ENCODE data around the gene STARD13. TPM values are rescaled to one million over a fixed set of nuclear protein-coding genes. Genes with fewer than 3 reads are reported as not detected.

Gene STARD13
- total RNA-seq, 2 experiments from 2014 or later = 0.57 TPM; not detected in 1

DNA sequence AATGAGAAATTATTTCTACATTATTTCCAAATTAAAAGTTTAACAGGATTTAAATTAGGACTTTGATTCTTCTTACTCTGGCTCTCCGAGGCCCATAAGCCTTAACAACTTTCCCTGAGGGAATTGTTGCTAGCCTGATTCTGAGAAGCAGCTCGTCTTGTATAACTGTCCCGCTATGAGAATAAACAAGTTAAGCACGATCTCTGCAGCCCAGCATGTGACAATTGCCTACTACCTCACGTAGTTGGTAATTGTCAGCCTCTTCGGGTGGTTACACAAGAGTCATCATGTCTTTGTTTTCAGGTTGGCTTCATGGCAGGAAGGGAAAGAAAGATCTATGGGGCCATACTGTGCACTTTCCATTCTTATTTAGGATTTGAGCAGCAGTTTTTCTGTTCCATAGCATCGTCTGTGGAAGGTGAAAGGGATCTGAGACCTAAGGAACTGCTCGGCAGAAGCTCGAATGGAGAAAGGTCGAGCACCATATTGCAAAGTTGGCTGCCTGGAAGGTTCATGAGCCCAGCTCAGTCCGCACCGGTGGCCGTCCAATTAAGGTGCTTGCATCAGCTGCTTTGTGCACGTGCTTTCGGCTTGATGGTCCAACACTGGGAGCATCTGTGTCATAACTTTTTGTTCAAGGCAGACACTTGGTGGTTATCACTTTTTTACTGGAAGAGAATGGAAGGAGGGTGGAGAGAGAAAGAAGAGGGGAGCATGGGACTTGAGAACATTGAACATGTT is 1.8 kb upstream of the STARD13 start:
- no TSS peak for BruUV-seq (replicated peaks)
- Histone ChIP-seq H3K9me2 (ENCODE audit: insufficient read depth, low read length) (no peaks in the 10 kb centered on the region), H3K4me2 (ENCODE audit: low read length) (no peak overlapping the region), H3K36me3 (ENCODE audit: insufficient read depth, low read length) (no peaks in the 10 kb centered on the region), H3K4me1 (ENCODE audit: insufficient read depth, low read length, poor library complexity, severe bottlenecking) (no peaks in the 10 kb centered on the region), H4K20me1 (ENCODE audit: insufficient read depth, low read length) (no peaks in the 10 kb centered on the region), H2AFZ (ENCODE audit: low read length) (no peak overlapping the region), H3K27ac (ENCODE audit: low read depth, low read length, poor library complexity, severe bottlenecking) (no peak overlapping the region), H3K9me3 (ENCODE audit: low read length) (no peaks in the 10 kb centered on the region), H3K79me2 (ENCODE audit: insufficient read depth, low read depth, low read length) (no peaks in the 10 kb centered on the region), H3K4me3 (ENCODE audit: low read depth, low read length, poor library complexity, severe bottlenecking) (no peak overlapping the region)
- DNase-seq (ENCODE audit: low spot score) = no peak
- intact Hi-C loops (cut with micrococcal nuclease; ENCODE audit: unreplicated experiment) = no loop called here
- CTCF ChIA-PET (ENCODE audit: unreplicated experiment) = interaction anchor here (1.0 kb wide), 1 partner anchor 17 kb away, joined by 3 read pairs; no protein-coding TSS in a partner anchor
- POLR2A ChIA-PET = no interaction called here
- TF ChIP-seq EZH2phosphoT487 (IDR thresholded peaks at IDR 0.05; ENCODE audit: borderline replicate concordance, low read depth, low read length) = no peak
- TF ChIP-seq, protein P1, sequence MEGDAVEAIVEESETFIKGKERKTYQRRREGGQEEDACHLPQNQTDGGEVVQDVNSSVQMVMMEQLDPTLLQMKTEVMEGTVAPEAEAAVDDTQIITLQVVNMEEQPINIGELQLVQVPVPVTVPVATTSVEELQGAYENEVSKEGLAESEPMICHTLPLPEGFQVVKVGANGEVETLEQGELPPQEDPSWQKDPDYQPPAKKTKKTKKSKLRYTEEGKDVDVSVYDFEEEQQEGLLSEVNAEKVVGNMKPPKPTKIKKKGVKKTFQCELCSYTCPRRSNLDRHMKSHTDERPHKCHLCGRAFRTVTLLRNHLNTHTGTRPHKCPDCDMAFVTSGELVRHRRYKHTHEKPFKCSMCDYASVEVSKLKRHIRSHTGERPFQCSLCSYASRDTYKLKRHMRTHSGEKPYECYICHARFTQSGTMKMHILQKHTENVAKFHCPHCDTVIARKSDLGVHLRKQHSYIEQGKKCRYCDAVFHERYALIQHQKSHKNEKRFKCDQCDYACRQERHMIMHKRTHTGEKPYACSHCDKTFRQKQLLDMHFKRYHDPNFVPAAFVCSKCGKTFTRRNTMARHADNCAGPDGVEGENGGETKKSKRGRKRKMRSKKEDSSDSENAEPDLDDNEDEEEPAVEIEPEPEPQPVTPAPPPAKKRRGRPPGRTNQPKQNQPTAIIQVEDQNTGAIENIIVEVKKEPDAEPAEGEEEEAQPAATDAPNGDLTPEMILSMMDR (conservative IDR thresholded peaks at IDR 0.05; ENCODE audit: low read length) = no peak

DNA sequence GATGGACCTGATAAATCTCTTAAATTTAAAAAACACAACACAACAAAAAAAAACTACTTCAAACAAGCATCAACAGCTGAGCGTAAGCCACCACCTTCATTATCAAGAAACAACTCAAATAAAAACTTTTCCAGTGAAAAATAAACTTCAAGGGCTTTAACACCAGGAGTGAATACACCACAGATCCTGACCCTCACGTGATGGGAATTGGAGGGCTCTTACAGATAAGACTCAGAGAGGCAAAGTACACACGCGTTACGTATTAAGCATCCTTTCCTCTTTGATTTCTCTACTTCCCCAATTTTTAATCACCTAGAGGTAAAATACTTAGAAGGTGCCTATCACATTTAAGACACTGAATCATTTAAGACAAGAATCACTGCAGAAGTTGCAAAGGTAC is 573 bp upstream of the STARD13 start:
- no peak overlapping the region; the same call in 1 of the 2 replicates for H2AFZ ChIP-seq (ENCODE audit: low read length)

DNA sequence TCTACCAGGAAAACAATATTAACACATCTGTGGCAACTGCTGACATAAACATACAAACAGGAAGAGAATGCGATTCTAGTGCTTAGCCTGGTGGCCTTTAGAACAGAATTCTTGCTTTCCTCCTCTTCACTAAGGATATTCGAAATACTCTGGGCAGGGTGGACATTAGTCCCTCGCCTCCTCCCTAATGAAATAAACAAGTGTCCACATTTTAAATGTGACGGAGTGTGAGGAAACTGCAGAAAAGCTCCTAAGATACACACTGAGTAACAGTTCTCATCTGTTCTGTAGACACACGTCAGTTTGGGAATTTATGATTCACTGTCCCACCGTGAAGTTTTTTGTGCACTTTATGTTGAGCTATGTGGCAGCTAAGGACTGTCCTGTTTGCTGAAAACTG is 639 bp downstream of the STARD13 start:
- H3K4me1 ChIP-seq (ENCODE audit: insufficient read depth, low read length, poor library complexity, severe bottlenecking) = no peaks in the 10 kb centered on the region
- DNase-seq (ENCODE audit: low spot score) = no peak
- no peak overlapping the region for H2AFZ ChIP-seq (ENCODE audit: low read length)
- no peak overlapping the region for H3K27ac ChIP-seq (ENCODE audit: low read depth, low read length, poor library complexity, severe bottlenecking)
- no peaks in the 10 kb centered on the region for H3K9me2 ChIP-seq (ENCODE audit: insufficient read depth, low read length)
- H3K4me3 ChIP-seq (ENCODE audit: low read depth, low read length, poor library complexity, severe bottlenecking) = no peak overlapping the region
- H3K79me2 ChIP-seq (ENCODE audit: insufficient read depth, low read depth, low read length) = no peaks in the 10 kb centered on the region
- ChIA-PET POLR2A (no interaction called here), CTCF (ENCODE audit: unreplicated experiment) (no interaction called here)
- intact Hi-C loops (cut with micrococcal nuclease; ENCODE audit: unreplicated experiment) = no loop called here
- no peak overlapping the region for H3K4me2 ChIP-seq (ENCODE audit: low read length)
- TF ChIP-seq, protein P1 (conservative IDR thresholded peaks at IDR 0.05; ENCODE audit: low read length) = no peak
- no peak for TF ChIP-seq EZH2phosphoT487 (IDR thresholded peaks at IDR 0.05; ENCODE audit: borderline replicate concordance, low read depth, low read length)
- H3K36me3 ChIP-seq (ENCODE audit: insufficient read depth, low read length) = no peaks in the 10 kb centered on the region
- H4K20me1 ChIP-seq (ENCODE audit: insufficient read depth, low read length) = no peaks in the 10 kb centered on the region
- H3K9me3 ChIP-seq (ENCODE audit: low read length) = no peaks in the 10 kb centered on the region
- no TSS peak for BruUV-seq (replicated peaks)

More for the DNA sequence above, 573 bp upstream of the STARD13 start:
- no peaks in the 10 kb centered on the region for H3K9me3 ChIP-seq (ENCODE audit: low read length)
- ChIA-PET CTCF (ENCODE audit: unreplicated experiment) (no interaction called here), POLR2A (no interaction called here)
- H3K79me2 ChIP-seq (ENCODE audit: insufficient read depth, low read depth, low read length) = no peaks in the 10 kb centered on the region
- no peaks in the 10 kb centered on the region for H3K4me1 ChIP-seq (ENCODE audit: insufficient read depth, low read length, poor library complexity, severe bottlenecking)
- no peaks in the 10 kb centered on the region for H3K9me2 ChIP-seq (ENCODE audit: insufficient read depth, low read length)
- no peak overlapping the region for H3K4me2 ChIP-seq (ENCODE audit: low read length)
- no peak overlapping the region for H3K27ac ChIP-seq (ENCODE audit: low read depth, low read length, poor library complexity, severe bottlenecking)
- DNase-seq (ENCODE audit: low spot score) = no peak
- BruUV-seq (replicated peaks) = no TSS peak
- no peaks in the 10 kb centered on the region for H3K36me3 ChIP-seq (ENCODE audit: insufficient read depth, low read length)
- intact Hi-C loops (cut with micrococcal nuclease; ENCODE audit: unreplicated experiment) = no loop called here
- no peaks in the 10 kb centered on the region for H4K20me1 ChIP-seq (ENCODE audit: insufficient read depth, low read length)
- no peak for TF ChIP-seq EZH2phosphoT487 (IDR thresholded peaks at IDR 0.05; ENCODE audit: borderline replicate concordance, low read depth, low read length)
- TF ChIP-seq, protein P1 (conservative IDR thresholded peaks at IDR 0.05; ENCODE audit: low read length) = no peak
- no peak overlapping the region for H3K4me3 ChIP-seq (ENCODE audit: low read depth, low read length, poor library complexity, severe bottlenecking)

All from OCI-LY7 (cell line).